ENCODE results near the gene GDF9.

Gene GDF9

DNA sequence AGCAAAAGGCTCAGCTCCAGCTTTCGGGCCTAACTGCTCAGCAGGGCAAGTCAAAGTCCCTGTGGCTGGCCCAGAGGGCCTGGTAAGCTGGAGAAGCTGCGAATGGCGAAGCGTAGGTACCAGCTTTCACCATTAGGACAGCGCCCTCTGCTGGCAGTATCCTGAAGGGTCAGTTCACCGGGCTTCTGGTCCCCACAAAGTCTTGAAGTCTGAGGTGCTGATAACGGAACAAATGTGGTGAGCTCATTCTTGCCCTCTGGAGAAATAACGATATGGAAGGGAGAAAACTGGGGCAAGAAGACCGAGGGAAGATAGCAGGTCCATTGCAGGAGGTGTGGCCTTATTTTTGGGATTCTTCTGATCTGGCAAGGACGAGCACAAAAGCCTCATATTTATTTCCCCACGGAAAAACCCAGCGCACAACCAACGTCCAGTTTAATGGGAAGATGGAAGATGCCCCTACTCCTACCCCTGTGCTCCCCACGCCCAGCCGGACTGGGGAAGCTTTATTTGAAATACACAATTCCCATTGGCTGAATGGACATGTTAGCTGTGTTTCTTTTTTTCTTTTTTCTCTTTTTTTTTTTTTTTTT is 46.0 kb downstream of the GDF9 start:
- intact Hi-C loops (cut with DNase I; ENCODE audit: low total_unique reads): no loop called here
- no peak overlapping the region for H3K4me3 ChIP-seq

DNA sequence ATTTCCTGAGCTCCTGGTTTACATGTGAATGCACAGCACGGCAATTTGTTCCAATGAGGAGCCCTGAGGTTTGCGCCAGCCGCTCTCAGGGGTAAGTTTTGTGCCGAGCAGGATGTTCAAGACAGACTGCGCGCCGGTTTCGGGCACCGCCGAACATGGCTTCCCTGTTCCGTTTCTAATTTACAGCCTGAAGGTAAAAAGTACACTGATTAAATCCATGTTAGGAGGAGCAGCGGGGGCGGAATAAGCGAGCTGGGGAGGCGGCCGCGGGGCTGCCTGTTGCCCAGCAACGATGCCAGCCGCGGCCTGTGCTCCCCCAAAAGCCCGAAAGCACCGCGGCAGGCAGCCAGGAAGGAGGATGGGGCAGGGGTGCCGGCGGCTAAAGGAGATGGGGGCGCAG is 46.8 kb downstream of the GDF9 start:
- H3K4me1 ChIP-seq: peaks cover 0 to 23% (median 12%) of the 10 kb centered on the region in 4 donors
- H3K36me3 ChIP-seq: peaks cover 0 to 5% (median 0%) of the 10 kb centered on the region in 3 donors
- DNase-seq: no peak
- H3K27ac ChIP-seq: no peak overlapping the region
- H3K4me3 ChIP-seq: no peak overlapping the region
- TF ChIP-seq, protein P1, sequence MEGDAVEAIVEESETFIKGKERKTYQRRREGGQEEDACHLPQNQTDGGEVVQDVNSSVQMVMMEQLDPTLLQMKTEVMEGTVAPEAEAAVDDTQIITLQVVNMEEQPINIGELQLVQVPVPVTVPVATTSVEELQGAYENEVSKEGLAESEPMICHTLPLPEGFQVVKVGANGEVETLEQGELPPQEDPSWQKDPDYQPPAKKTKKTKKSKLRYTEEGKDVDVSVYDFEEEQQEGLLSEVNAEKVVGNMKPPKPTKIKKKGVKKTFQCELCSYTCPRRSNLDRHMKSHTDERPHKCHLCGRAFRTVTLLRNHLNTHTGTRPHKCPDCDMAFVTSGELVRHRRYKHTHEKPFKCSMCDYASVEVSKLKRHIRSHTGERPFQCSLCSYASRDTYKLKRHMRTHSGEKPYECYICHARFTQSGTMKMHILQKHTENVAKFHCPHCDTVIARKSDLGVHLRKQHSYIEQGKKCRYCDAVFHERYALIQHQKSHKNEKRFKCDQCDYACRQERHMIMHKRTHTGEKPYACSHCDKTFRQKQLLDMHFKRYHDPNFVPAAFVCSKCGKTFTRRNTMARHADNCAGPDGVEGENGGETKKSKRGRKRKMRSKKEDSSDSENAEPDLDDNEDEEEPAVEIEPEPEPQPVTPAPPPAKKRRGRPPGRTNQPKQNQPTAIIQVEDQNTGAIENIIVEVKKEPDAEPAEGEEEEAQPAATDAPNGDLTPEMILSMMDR (IDR thresholded peaks at IDR 0.05): no peak
- intact Hi-C loops (cut with DNase I; ENCODE audit: low total_unique reads): loop anchor here (5.0 to 10.0 kb wide), 2 partner anchors 67 to 165 kb away; partner anchors contain the start of gene IL13
- no peaks in the 10 kb centered on the region for H3K9me3 ChIP-seq
- H3K27me3 ChIP-seq: no peaks in the 10 kb centered on the region

More for the DNA sequence above, 46.0 kb downstream of the GDF9 start:
- Histone ChIP-seq H3K27me3 (no peaks in the 10 kb centered on the region), H3K36me3 (peaks cover 0 to 8% (median 0%) of the 10 kb centered on the region in 3 donors), H3K9me3 (no peaks in the 10 kb centered on the region), H3K4me1 (peaks cover 0 to 22% (median 13%) of the 10 kb centered on the region in 4 donors), H3K27ac (no peak overlapping the region)
- DNase-seq: peak; percentile 92 to 94
- TF ChIP-seq, protein P1 (IDR thresholded peaks at IDR 0.05): peak; percentile 86 to 93

DNA sequence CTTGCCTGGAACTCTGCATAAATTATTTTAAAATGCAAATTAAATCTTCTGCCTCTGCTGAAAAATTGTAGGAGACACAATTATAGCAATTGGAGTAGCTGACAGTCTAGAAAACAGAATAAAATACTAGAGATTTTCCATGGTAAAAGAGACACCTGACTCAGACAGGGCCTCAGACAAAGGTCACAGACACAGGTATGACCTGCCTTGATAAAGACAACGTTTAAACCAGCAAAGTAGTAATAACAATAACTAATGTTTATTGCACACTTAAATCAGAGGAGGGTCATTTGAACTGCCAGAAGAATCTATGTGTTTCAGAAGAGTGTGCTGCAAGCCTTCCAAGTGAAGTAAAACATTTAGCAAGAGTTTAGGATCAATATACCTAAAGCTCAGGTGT is 49.3 kb downstream of the GDF9 start:
- no peak overlapping the region for H3K27ac ChIP-seq

DNA sequence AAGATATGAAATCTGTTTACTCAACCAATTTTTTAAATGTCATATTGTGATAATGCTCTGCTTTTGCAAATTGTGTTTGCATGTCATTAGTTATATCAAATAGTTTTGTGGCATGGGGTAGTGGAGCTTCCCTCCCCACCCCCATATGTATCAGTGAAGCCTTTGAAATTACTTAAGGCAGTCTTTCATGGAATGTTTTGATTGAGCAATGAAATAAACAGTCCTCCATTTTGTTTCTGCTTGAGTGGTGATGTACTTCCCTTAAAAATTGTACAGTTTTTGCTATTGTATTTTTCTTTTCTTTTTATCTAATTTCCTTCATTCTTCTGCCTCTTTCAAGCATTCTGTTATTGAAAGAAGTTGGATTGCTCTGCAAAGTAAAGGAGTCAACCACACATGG is 49.7 kb downstream of the GDF9 start:
- H3K27ac ChIP-seq: no peak overlapping the region
- TF ChIP-seq, protein P1 (IDR thresholded peaks at IDR 0.05): no peak
- intact Hi-C loops (cut with DNase I; ENCODE audit: low total_unique reads): loop anchor here (5.0 to 10.0 kb wide), 2 partner anchors 64 to 162 kb away; partner anchors contain the start of gene IL13
- peaks cover 0 to 29% (median 20%) of the 10 kb centered on the region in 4 donors for H3K4me1 ChIP-seq
- H3K36me3 ChIP-seq: no peaks in the 10 kb centered on the region
- H3K27me3 ChIP-seq: peaks cover 0 to 28% of the 10 kb centered on the region in 2 donors
- no peak for DNase-seq
- no peaks in the 10 kb centered on the region for H3K9me3 ChIP-seq
- H3K4me3 ChIP-seq: no peak overlapping the region

More for the DNA sequence above, 49.3 kb downstream of the GDF9 start:
- DNase-seq: no peak
- Histone ChIP-seq H3K36me3 (no peaks in the 10 kb centered on the region), H3K9me3 (no peaks in the 10 kb centered on the region), H3K4me3 (no peak overlapping the region), H3K27me3 (peaks cover 0 to 23% of the 10 kb centered on the region in 2 donors), H3K4me1 (peaks cover 0 to 29% (median 20%) of the 10 kb centered on the region in 4 donors)
- intact Hi-C loops (cut with DNase I; ENCODE audit: low total_unique reads): loop anchor here (5.0 to 10.0 kb wide), 2 partner anchors 65 to 162 kb away; partner anchors contain the start of gene IL13
- TF ChIP-seq, protein P1 (IDR thresholded peaks at IDR 0.05): no peak

DNA sequence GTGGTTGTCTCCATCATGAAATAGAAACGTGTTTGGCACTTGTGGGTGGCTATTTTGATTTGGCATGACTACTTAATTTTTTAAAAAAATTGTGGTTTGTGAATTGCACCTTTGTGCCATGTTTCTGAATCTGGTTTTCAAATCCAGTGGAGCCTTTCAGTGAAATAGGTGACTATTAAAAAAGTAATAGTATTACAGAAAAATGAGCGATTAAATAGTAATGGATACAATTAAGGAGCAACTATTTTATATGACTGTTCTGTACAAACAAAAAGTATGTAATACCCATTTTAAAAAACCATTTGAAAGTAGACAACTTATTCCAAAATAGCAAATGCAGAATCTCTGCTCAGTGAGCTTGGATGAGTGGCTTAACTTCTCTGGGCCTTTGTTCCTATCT is 50.2 kb downstream of the GDF9 start:
- Histone ChIP-seq H3K27ac (no peak overlapping the region), H3K4me1 (peaks cover 0 to 29% (median 20%) of the 10 kb centered on the region in 4 donors), H3K9me3 (no peaks in the 10 kb centered on the region), H3K4me3 (no peak overlapping the region), H3K27me3 (peaks cover 0 to 30% of the 10 kb centered on the region in 2 donors), H3K36me3 (no peaks in the 10 kb centered on the region)
- no peak for DNase-seq
- intact Hi-C loops (cut with DNase I; ENCODE audit: low total_unique reads): loop anchor here (5.0 to 10.0 kb wide), 2 partner anchors 64 to 161 kb away; partner anchors contain the start of gene IL13
- TF ChIP-seq, protein P1 (IDR thresholded peaks at IDR 0.05): no peak
